Adrenal gland (tissue), 5 donors: ENCODE results near the gene WWTR1.

ENCODE experiments used
- CTCF ChIP-seq, 6 experiments: fragments of 450-650 bp in 4 of 6; fragments of 200-600 bp in 2 of 6; sonication (generic) in 1 of 6; IDR thresholded peaks; 1 replicate in 5 of 6; 2 replicates in 1 of 6; pipeline versions ENCODE4 v1.5.1 to v1.8.0; 2016 to 2021; ENCODE audit warnings: antibody characterized with exemption in 6 of 6, mild to moderate bottlenecking in 2 of 6, moderate library complexity in 1 of 6
- POLR2A ChIP-seq, 2 donors: fragments of 450-650 bp; IDR thresholded peaks; one replicate each; pipeline ENCODE4 v1.6.1; 2017; ENCODE audit warnings: antibody characterized with exemption in 2 of 2, mild to moderate bottlenecking in 2 of 2, moderate library complexity in 1 of 2
- donor health status: DM: no; HTN: no; CAD: no.

- no peak for TF ChIP-seq CTCF (IDR thresholded peaks at IDR 0.05)
- TF ChIP-seq POLR2A (IDR thresholded peaks at IDR 0.05): no peak
Measured at GRCh38 chr3:149572796-149573414, 84.9 kb downstream of the WWTR1 start.
